Neural cell (in vitro differentiated cells): ENCODE results near the gene PRKRIP1. TPM values are rescaled to one million over a fixed set of nuclear protein-coding genes. Genes with fewer than 3 reads are reported as not detected.

Experiments
- H2AFZ ChIP-seq: fragments of 200-600, 300-800 bp; sonication (generic), shearing (Covaris generic); 2 replicates; pipeline ENCODE4 v1.6.0; 2014; ENCODE audit warnings: low read depth, mild to moderate bottlenecking, antibody characterized with exemption, low read length, moderate library complexity
- H3F3A ChIP-seq: fragments of 200-600 bp; shearing (Covaris generic); 2 replicates; pipeline ENCODE4 v1.6.1; 2016; ENCODE audit warnings: mild to moderate bottlenecking, moderate library complexity, mixed read lengths, antibody characterized with exemption, low read length; ENCODE audit not compliant: insufficient read depth, poor library complexity, severe bottlenecking
- H3K27ac ChIP-seq: fragments of 200-600, 300-800 bp; sonication (generic), shearing (Covaris generic); 2 replicates; pipeline ENCODE4 v1.5.1; 2014; ENCODE audit warnings: mild to moderate bottlenecking, low read length, moderate library complexity
- H3K27me3 ChIP-seq: fragments of 300-800, 200-600 bp; sonication (generic), shearing (Covaris generic); 2 replicates; pipeline ENCODE4 v1.6.0; 2014; ENCODE audit warnings: mild to moderate bottlenecking, low read depth, low read length, moderate library complexity; ENCODE audit not compliant: insufficient read depth
- H3K36me3 ChIP-seq: fragments of 300-800, 200-600 bp; sonication (generic), shearing (Covaris generic); 2 replicates; pipeline ENCODE4 v1.5.1; 2014; ENCODE audit warnings: mild to moderate bottlenecking, antibody characterized with exemption, low read length, moderate library complexity; ENCODE audit not compliant: insufficient read depth
- H3K4me2 ChIP-seq: fragments of 300-800, 200-600 bp; sonication (generic), shearing (Covaris generic); 2 replicates; pipeline ENCODE4 v1.6.0; 2014; ENCODE audit warnings: mild to moderate bottlenecking, low read length
- H3K4me3 ChIP-seq: fragments of 300-800, 200-600 bp; sonication (generic), shearing (Covaris generic); 2 replicates; pipeline ENCODE4 v1.5.1; 2014; ENCODE audit warnings: mild to moderate bottlenecking, low read length, moderate library complexity
- H3K79me2 ChIP-seq: fragments of 200-600 bp; shearing (Covaris generic); replicated peaks from 2 replicates; pipeline ENCODE4 v1.6.0; 2014; ENCODE audit warnings: mild to moderate bottlenecking, low read length, moderate library complexity; ENCODE audit not compliant: insufficient read depth
- H3K9ac ChIP-seq: fragments of 300-800, 200-600 bp; sonication (generic), shearing (Covaris generic); 2 replicates; pipeline ENCODE4 v1.6.1; 2016; ENCODE audit warnings: mild to moderate bottlenecking, low read length, mixed read lengths
- H3K9me2 ChIP-seq: fragments of 200-600 bp; shearing (Covaris generic); 2 replicates; pipeline ENCODE4 v1.6.1; 2016; ENCODE audit warnings: mild to moderate bottlenecking, low read length, mixed read lengths; ENCODE audit not compliant: insufficient read depth
- H3K9me3 ChIP-seq: fragments of 200-600, 300-800 bp; sonication (generic), shearing (Covaris generic); 2 replicates; pipeline ENCODE4 v1.6.1; 2016; ENCODE audit warnings: mild to moderate bottlenecking, mixed run types, low read length, moderate library complexity, mixed read lengths
- H4K20me1 ChIP-seq: fragments of 200-600 bp; shearing (Covaris generic); 2 replicates; pipeline ENCODE4 v1.6.1; 2016; ENCODE audit warnings: mild to moderate bottlenecking, mixed run types; ENCODE audit not compliant: insufficient read depth
- CTCF ChIP-seq: fragments of 450-650 bp; IDR thresholded peaks from 2 replicates; pipeline ENCODE4 v1.5.1; 2014; ENCODE audit warnings: antibody characterized with exemption, mild to moderate bottlenecking, moderate library complexity; ENCODE audit not compliant: poor library complexity, severe bottlenecking
- EP300 ChIP-seq: fragments of 450-650 bp; conservative IDR thresholded peaks from 2 replicates; pipeline ENCODE4 v1.6.1; 2014; ENCODE audit warnings: antibody characterized with exemption, mild to moderate bottlenecking, moderate library complexity; ENCODE audit not compliant: poor library complexity, severe bottlenecking
- EZH2 ChIP-seq: fragments of 200-600, 300-800 bp; shearing (Covaris generic), sonication (generic); IDR thresholded peaks from 2 replicates; pipeline ENCODE4 v1.6.1; 2014; ENCODE audit warnings: antibody characterized with exemption, low read length, borderline replicate concordance, mild to moderate bottlenecking; ENCODE audit not compliant: insufficient read depth, poor library complexity, severe bottlenecking
- MXI1 ChIP-seq: fragments of 450-650 bp; conservative IDR thresholded peaks from 2 replicates; pipeline ENCODE4 v1.6.1; 2014; ENCODE audit warnings: antibody characterized with exemption, mild to moderate bottlenecking; ENCODE audit not compliant: poor library complexity, severe bottlenecking
- POLR2AphosphoS5 ChIP-seq: IDR thresholded peaks from 2 replicates; pipeline ENCODE4 v1.6.1; 2012
- RAD21 ChIP-seq: fragments of 450-650 bp; conservative IDR thresholded peaks from 2 replicates; pipeline ENCODE4 v1.6.1; 2014; ENCODE audit warnings: antibody characterized with exemption, mild to moderate bottlenecking, moderate library complexity
- REST ChIP-seq: IDR thresholded peaks from 2 replicates; pipeline ENCODE4 v1.6.1; 2012; ENCODE audit warnings: borderline replicate concordance
- SMC3 ChIP-seq: fragments of 450-650 bp; conservative IDR thresholded peaks from 2 replicates; pipeline ENCODE4 v1.6.1; 2014; ENCODE audit warnings: antibody characterized with exemption, mild to moderate bottlenecking, moderate library complexity; ENCODE audit not compliant: poor library complexity
- TAF1 ChIP-seq: IDR thresholded peaks from 2 replicates; pipeline ENCODE4 v1.6.1; 2012; ENCODE audit warnings: low read depth
- polyA plus RNA-seq: library from polyadenylated mRNA; depleted of rRNA; stranded (reverse); fragments of >200 nt; gene quantifications from 2 replicates; pipeline ENCODE4 v1.2.3, GENCODE V29; 2014

The PRKRIP1 gene
- polyA plus RNA-seq, 1 donor from 2014 or later, result 113 TPM

- Histone ChIP-seq H3K9ac (peak within 1 kb of the TSS; percentile 89), H3K9me2 (no peaks in the 10 kb centered on the region), H3K36me3 (no peaks in the 10 kb centered on the region), H3K79me2 (peaks cover 13% of the 10 kb centered on the region), H3F3A (no peaks in the 10 kb centered on the region), H3K9me3 (no peaks in the 10 kb centered on the region), H4K20me1 (no peaks in the 10 kb centered on the region), H3K4me3 (peak within 1 kb of the TSS; percentile 92), H3K27me3 (no peaks in the 10 kb centered on the region), H2AFZ (peak within 1 kb of the TSS; percentile 33), H3K27ac (peak within 1 kb of the TSS; percentile 71), H3K4me2 (peak within 1 kb of the TSS; percentile 73)
- no peak for TF ChIP-seq SMC3
- TF ChIP-seq MXI1, result peak; percentile 67
Measured at GRCh38 chr7:102433219-102434038, 37.3 kb downstream of the PRKRIP1 start, which contains the start of gene ORAI2. Gene ORAI2, plus strand, starts transcription at chr7:102433575. Its CDS starts 5,382 bp downstream, at chr7:102438957.

- TF ChIP-seq POLR2AphosphoS5 (no peak), RAD21 (no peak), EZH2 (no peak), EP300 (no peak), MXI1 (no peak), SMC3 (no peak), TAF1 (no peak), REST (no peak), CTCF (no peak)
- Histone ChIP-seq H3K27ac (peak overlapping the region; percentile 47), H3K79me2 (peaks cover 13% of the 10 kb centered on the region), H4K20me1 (no peaks in the 10 kb centered on the region), H3K9me3 (no peaks in the 10 kb centered on the region), H3K4me2 (peak overlapping the region; percentile 73), H3K9me2 (no peaks in the 10 kb centered on the region), H2AFZ (peak overlapping the region; percentile 33), H3K36me3 (no peaks in the 10 kb centered on the region), H3K27me3 (no peaks in the 10 kb centered on the region), H3K4me3 (peak overlapping the region; percentile 92), H3F3A (no peaks in the 10 kb centered on the region), H3K9ac (peak overlapping the region; percentile 89)
Measured at GRCh38 chr7:102434039-102434486, 37.9 kb downstream of the PRKRIP1 start.
